ENCODE measurements around the gene IGFBP3. TPM values are rescaled to one million over a fixed set of nuclear protein-coding genes. Genes with fewer than 3 reads are reported as not detected.

The IGFBP3 gene
- total and polyA plus RNA-seq, 2 of the 13 experiments (the other 11 are each of a cell fraction or from before 2014, with no cell fraction given): 57.5 TPM; not detected in 1

GRCh38 chr7:45881759-45882464 is 39.2 kb downstream of the IGFBP3 start (continued):
- TF ChIP-seq ZNF317 (CRISPR knock-in tag; IDR thresholded peaks at IDR 0.05): peak; percentile 96
- peak; percentile 100 for TF ChIP-seq FOXP4 (CRISPR knock-in tag; IDR thresholded peaks at IDR 0.05)
- TF ChIP-seq ADNP (CRISPR knock-in tag; IDR thresholded peaks at IDR 0.05): peak; percentile 92
- TF ChIP-seq CHD2 (IDR thresholded peaks at IDR 0.05; ENCODE audit: low read depth, low read length): no peak
- no peak for TF ChIP-seq NFE2L1 (CRISPR knock-in tag; IDR thresholded peaks at IDR 0.05; ENCODE audit: borderline replicate concordance)
- TF ChIP-seq MAF1 (CRISPR knock-in tag; IDR thresholded peaks at IDR 0.05; ENCODE audit: borderline replicate concordance): no peak
- TF ChIP-seq MXI1 (IDR thresholded peaks at IDR 0.05; ENCODE audit: borderline replicate concordance, low read depth, low read length): peak; percentile 45; the same call in 1 of the 3 replicates
- TF ChIP-seq RBAK (CRISPR knock-in tag; IDR thresholded peaks at IDR 0.05): no peak
- no peak; the same call in 1 of the 2 replicates for TF ChIP-seq ZNF558 (CRISPR knock-in tag; IDR thresholded peaks at IDR 0.05; ENCODE audit: borderline replicate concordance)
- TF ChIP-seq, protein P1, sequence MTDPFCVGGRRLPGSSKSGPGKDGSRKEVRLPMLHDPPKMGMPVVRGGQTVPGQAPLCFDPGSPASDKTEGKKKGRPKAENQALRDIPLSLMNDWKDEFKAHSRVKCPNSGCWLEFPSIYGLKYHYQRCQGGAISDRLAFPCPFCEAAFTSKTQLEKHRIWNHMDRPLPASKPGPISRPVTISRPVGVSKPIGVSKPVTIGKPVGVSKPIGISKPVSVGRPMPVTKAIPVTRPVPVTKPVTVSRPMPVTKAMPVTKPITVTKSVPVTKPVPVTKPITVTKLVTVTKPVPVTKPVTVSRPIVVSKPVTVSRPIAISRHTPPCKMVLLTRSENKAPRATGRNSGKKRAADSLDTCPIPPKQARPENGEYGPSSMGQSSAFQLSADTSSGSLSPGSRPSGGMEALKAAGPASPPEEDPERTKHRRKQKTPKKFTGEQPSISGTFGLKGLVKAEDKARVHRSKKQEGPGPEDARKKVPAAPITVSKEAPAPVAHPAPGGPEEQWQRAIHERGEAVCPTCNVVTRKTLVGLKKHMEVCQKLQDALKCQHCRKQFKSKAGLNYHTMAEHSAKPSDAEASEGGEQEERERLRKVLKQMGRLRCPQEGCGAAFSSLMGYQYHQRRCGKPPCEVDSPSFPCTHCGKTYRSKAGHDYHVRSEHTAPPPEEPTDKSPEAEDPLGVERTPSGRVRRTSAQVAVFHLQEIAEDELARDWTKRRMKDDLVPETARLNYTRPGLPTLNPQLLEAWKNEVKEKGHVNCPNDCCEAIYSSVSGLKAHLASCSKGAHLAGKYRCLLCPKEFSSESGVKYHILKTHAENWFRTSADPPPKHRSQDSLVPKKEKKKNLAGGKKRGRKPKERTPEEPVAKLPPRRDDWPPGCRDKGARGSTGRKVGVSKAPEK (CRISPR knock-in tag; IDR thresholded peaks at IDR 0.05; ENCODE audit: borderline replicate concordance): 0 out of 2 replicates have a peak, but pooled peaks have one; percentile 78
- TF ChIP-seq ZNF713 (CRISPR knock-in tag; IDR thresholded peaks at IDR 0.05): peak; percentile 47; the same call in 1 of the 2 replicates
- peak; percentile 56 for TF ChIP-seq ZNF263 (CRISPR knock-in tag; IDR thresholded peaks at IDR 0.05)
- peak; percentile 76; the same call in 1 of the 2 replicates for TF ChIP-seq ZNF543 (CRISPR knock-in tag; IDR thresholded peaks at IDR 0.05)
- TF ChIP-seq NFRKB (IDR thresholded peaks at IDR 0.05): no peak
- no peak for TF ChIP-seq HNRNPK (IDR thresholded peaks at IDR 0.05; ENCODE audit: low read depth, low read length, poor library complexity, severe bottlenecking)
- peak; percentile 75 for TF ChIP-seq GMEB1 (CRISPR knock-in tag; IDR thresholded peaks at IDR 0.05; ENCODE audit: borderline replicate concordance)
- TF ChIP-seq ZNF468 (CRISPR knock-in tag; IDR thresholded peaks at IDR 0.05): peak; percentile 85
- peak; percentile 94; the same call in 1 of the 2 replicates for TF ChIP-seq ZNF580 (CRISPR knock-in tag; IDR thresholded peaks at IDR 0.05; ENCODE audit: borderline replicate concordance, low read depth)
- TF ChIP-seq SNAI1 (CRISPR knock-in tag; IDR thresholded peaks at IDR 0.05; ENCODE audit: borderline replicate concordance): no peak
- TF ChIP-seq MED13 (CRISPR knock-in tag; IDR thresholded peaks at IDR 0.05): no peak
- TF ChIP-seq ZNF510 (CRISPR knock-in tag; IDR thresholded peaks at IDR 0.05; ENCODE audit: low read depth): peak; percentile 95
- no peak; the same call in 1 of the 2 replicates for TF ChIP-seq ZBTB34 (CRISPR knock-in tag; IDR thresholded peaks at IDR 0.05)

Data from HepG2 (cell line).